ENCODE measurements around the gene GPR39.

Gene GPR39

DNA sequence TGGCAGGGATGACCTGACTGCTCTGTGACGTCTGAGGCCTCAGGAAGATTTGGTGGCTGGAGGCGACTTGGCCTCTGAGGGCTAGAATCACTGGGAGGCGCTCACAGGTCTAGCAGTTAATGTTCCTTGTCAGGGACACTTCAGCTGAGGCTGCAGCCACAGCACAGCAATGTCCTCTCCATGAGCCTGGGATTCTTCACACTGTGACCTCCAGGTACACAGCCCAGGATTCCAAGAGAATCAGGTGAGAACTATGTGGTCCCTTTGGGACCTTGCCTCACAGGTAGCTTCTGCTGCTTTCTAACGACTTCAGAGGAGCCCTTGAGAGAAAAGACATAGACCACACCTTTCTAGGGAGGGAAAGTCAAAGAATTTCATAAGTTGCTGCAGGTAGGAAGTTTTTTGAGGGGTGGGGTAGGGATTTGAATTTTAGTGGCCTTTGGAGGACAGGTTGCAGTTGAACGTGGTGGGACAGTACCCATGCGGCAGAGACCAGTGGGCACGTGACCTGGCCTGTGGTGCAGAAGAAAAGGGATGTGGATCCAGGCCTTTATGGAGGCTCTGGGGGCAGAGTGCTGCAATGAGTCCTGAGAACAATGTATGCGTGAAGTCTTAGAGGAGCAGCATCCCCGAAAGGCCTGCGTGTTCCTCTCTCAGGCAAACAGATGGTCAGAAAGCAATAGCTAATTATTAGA lies 167.2 kb downstream of the GPR39 start:
- Histone ChIP-seq H3K9me3 (no peaks in the 10 kb centered on the region), H3K4me3 (no peak overlapping the region), H3K27ac (no peak overlapping the region), H3K4me1 (no peaks in the 10 kb centered on the region), H3K27me3 (no peaks in the 10 kb centered on the region), H3K36me3 (no peaks in the 10 kb centered on the region)
- intact Hi-C loops (cut with DNase I; ENCODE audit: low total_unique reads), result no loop called here
- TF ChIP-seq, protein P1, sequence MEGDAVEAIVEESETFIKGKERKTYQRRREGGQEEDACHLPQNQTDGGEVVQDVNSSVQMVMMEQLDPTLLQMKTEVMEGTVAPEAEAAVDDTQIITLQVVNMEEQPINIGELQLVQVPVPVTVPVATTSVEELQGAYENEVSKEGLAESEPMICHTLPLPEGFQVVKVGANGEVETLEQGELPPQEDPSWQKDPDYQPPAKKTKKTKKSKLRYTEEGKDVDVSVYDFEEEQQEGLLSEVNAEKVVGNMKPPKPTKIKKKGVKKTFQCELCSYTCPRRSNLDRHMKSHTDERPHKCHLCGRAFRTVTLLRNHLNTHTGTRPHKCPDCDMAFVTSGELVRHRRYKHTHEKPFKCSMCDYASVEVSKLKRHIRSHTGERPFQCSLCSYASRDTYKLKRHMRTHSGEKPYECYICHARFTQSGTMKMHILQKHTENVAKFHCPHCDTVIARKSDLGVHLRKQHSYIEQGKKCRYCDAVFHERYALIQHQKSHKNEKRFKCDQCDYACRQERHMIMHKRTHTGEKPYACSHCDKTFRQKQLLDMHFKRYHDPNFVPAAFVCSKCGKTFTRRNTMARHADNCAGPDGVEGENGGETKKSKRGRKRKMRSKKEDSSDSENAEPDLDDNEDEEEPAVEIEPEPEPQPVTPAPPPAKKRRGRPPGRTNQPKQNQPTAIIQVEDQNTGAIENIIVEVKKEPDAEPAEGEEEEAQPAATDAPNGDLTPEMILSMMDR (IDR thresholded peaks at IDR 0.05), result no peak
- DNase-seq, result no peak

DNA sequence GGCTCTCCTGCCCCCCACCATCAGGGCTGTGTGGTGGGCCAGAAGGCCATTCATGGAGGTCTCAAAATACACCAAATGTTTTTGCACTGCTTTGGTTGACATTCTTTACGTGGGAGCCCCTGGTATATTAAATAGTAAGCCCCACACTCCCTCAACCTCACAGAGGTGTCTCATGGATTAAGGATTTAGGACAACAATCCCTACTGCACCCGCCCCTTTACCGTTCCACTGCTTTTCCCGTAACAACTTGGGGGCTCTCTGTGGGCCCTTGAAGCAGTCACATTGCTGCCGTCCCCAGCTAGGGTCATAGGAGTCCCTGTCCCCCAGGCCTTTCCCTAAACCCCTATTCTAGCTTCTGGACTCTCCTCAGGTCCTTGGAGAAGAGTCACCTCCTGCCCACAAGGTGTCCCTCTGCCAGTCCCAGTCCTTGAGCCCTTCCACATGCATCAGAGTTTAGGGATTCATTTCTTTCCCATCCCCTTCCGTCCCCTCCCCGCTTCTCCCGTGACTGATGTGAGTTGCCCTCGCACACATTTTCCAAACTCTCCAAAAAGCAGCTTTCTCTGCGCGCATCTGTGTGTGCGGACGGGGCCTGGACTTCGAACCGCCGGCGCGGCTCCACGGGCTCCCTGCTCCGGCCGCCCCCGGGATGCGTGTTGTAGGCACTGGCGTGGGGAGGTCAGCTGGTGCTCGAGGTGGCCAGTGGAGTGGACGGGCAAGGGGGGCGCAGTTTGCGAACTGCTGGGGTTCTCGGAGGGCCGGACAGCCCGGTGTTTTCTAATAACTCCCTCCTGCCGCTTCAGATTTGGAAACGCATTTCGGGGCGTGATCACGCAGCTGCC lies 168.6 kb downstream of the GPR39 start:
- Histone ChIP-seq H3K4me3 (no peak overlapping the region), H3K4me1 (no peaks in the 10 kb centered on the region), H3K9me3 (no peaks in the 10 kb centered on the region), H3K27me3 (no peaks in the 10 kb centered on the region), H3K36me3 (no peaks in the 10 kb centered on the region), H3K27ac (no peak overlapping the region)
- intact Hi-C loops (cut with DNase I; ENCODE audit: low total_unique reads), result no loop called here
- no peak for DNase-seq
- TF ChIP-seq, protein P1 (IDR thresholded peaks at IDR 0.05), result no peak

DNA sequence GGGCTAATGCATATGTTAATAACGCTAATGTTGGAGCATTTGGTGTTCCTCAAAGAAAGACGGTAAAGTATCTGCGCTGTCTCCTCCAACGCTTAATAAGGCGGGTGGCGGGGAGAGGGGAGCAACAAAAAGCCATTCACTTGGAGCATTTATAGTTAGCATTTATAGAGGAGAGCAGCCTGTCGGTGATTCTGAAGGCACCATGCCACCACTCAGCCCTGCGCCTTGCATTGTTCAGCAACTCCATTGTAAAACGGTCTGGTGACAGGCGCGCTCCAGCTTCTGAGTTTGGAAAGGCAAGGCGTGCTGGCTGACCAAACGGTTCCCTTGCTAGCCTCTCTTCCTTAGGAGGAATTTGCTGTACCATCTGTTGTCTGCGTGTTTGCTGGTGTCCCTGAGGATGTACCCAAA lies 169.5 kb downstream of the GPR39 start:
- intact Hi-C loops (cut with DNase I; ENCODE audit: low total_unique reads), result no loop called here
- H3K4me3 ChIP-seq, result no peak overlapping the region
- TF ChIP-seq, protein P1 (IDR thresholded peaks at IDR 0.05), result no peak

DNA sequence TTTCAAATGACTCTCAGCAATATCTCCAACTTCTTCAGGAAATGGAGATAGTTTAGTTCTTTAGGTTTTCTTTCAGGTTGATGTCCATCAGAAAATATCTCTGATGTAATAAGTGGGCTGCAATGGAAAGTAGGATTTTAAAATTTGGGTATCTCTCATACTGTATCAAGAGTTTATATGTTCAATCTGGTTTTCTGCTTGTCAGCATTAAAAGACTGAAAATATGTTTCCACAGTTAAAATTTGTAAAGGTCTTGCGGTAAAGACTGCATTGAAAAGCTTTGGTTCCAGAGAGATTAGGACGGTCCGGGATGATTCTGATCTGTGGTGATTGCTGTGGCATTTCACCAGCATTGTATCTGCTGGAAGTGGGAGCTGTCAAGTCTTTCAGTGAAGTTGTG lies 170.2 kb downstream of the GPR39 start:
- H3K36me3 ChIP-seq, result no peaks in the 10 kb centered on the region
- DNase-seq, result no peak
- H3K4me3 ChIP-seq, result no peak overlapping the region
- no peaks in the 10 kb centered on the region for H3K9me3 ChIP-seq
- no peak overlapping the region for H3K27ac ChIP-seq
- no peaks in the 10 kb centered on the region for H3K4me1 ChIP-seq
- TF ChIP-seq, protein P1 (IDR thresholded peaks at IDR 0.05), result no peak
- intact Hi-C loops (cut with DNase I; ENCODE audit: low total_unique reads), result no loop called here
- H3K27me3 ChIP-seq, result no peaks in the 10 kb centered on the region

More for the DNA sequence above, 169.5 kb downstream of the GPR39 start:
- H3K27ac ChIP-seq, result no peak overlapping the region
- no peaks in the 10 kb centered on the region for H3K4me1 ChIP-seq
- no peak for DNase-seq
- no peaks in the 10 kb centered on the region for H3K27me3 ChIP-seq
- no peaks in the 10 kb centered on the region for H3K36me3 ChIP-seq
- no peaks in the 10 kb centered on the region for H3K9me3 ChIP-seq

DNA sequence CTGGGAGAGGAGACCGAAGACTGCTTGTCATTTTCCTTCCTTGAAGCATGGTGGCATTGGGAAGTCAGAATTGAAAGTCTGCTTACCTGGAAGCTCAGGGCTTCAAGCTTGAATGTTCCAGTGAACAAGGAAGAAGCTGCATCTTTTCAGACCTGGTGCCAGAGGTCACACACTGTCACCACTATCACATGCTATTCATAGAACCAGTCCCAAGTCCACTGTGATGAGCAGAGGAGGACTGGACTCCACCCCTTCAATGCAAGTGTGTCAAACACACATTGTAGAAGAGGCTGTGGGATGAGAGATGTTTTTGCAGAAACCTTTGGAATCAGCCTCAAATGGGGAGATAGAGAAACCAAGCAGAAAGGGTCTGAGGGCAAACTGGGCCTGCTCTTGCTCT lies 172.0 kb downstream of the GPR39 start:
- Histone ChIP-seq H3K36me3 (no peaks in the 10 kb centered on the region), H3K9me3 (no peaks in the 10 kb centered on the region), H3K4me1 (no peaks in the 10 kb centered on the region), H3K27ac (no peak overlapping the region), H3K27me3 (no peaks in the 10 kb centered on the region), H3K4me3 (no peak overlapping the region)
- TF ChIP-seq, protein P1 (IDR thresholded peaks at IDR 0.05), result no peak
- DNase-seq, result no peak
- intact Hi-C loops (cut with DNase I; ENCODE audit: low total_unique reads), result no loop called here

All from tibial artery (tissue), 4 donors.